ENCODE measurements around the gene KIF1C.

DNA sequence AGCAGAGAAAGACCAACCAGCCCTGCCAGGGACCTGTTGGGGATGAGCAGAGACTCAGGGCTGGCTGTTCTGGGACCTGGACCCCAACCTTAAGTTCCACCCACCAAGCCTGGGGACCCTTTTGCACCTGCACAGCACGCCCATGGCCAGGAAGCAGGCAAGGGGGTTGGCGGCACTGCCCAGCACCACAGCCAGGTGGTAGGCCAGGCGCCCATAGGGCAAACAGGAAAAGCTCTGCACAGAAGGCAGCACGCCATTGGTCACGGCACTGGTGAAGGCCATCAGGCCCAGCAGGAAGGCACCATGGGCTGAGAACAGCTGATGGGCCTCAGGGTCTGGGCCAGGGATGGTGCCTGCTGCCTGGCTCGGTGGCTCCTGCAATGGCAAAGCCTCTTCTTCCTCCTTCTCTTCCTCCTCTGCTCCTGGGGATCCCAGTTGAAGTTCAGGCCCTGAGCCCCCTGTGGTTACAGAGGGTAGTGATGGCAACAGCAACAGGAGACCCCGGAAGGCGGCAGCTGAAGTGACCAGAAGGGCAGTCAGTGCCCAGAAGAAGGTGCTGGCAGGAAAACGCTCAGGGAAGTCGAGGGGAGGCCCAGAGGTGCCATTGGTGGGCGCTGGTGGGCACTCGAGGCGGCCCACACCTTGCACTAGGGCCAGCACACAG, 35.7 kb downstream of the KIF1C start:
- TF ChIP-seq GABPA (IDR thresholded peaks at IDR 0.05; ENCODE audit: low read depth), result no peak
- TF ChIP-seq, protein P1, sequence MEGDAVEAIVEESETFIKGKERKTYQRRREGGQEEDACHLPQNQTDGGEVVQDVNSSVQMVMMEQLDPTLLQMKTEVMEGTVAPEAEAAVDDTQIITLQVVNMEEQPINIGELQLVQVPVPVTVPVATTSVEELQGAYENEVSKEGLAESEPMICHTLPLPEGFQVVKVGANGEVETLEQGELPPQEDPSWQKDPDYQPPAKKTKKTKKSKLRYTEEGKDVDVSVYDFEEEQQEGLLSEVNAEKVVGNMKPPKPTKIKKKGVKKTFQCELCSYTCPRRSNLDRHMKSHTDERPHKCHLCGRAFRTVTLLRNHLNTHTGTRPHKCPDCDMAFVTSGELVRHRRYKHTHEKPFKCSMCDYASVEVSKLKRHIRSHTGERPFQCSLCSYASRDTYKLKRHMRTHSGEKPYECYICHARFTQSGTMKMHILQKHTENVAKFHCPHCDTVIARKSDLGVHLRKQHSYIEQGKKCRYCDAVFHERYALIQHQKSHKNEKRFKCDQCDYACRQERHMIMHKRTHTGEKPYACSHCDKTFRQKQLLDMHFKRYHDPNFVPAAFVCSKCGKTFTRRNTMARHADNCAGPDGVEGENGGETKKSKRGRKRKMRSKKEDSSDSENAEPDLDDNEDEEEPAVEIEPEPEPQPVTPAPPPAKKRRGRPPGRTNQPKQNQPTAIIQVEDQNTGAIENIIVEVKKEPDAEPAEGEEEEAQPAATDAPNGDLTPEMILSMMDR (IDR thresholded peaks at IDR 0.05; ENCODE audit: insufficient read depth, low read length), result no peak

Measured in HL-60 (cell line).